Endothelial cell of umbilical vein (primary cell): Measurements from ENCODE around the gene NPHS1.

Source experiments
- EZH2 ChIP-seq: IDR thresholded peaks from 2 replicates; pipeline ENCODE4 v1.6.1; 2012; ENCODE audit warnings: borderline replicate concordance, low read depth, mild to moderate bottlenecking, moderate library complexity, low read length, inconsistent platforms; ENCODE audit not compliant: severe bottlenecking
- POLR2A ChIP-seq: IDR thresholded peaks from 2 replicates; pipeline ENCODE4 v1.6.1; 2012; ENCODE audit warnings: low read depth, mild to moderate bottlenecking, control low read depth, low read length
- TF ChIP-seq, protein P1 (sequence below), 2 donors: IDR thresholded peaks; 1 replicate in 1 of 2; 2 replicates in 1 of 2; pipeline ENCODE4 v1.5.1; 2011; ENCODE audit warnings: low read length in 2 of 2, mild to moderate bottlenecking in 2 of 2, moderate library complexity in 2 of 2, control low read depth in 1 of 2, inconsistent platforms in 1 of 2, low read depth in 1 of 2; ENCODE audit not compliant: insufficient read depth in 1 of 2; ENCODE audit errors: extremely low read depth in 1 of 2
- TF ChIP-seq, protein P2 (sequence below): IDR thresholded peaks from 2 replicates; pipeline ENCODE4 v1.6.1; 2011; ENCODE audit not compliant: insufficient read depth, insufficient read length

DNA sequence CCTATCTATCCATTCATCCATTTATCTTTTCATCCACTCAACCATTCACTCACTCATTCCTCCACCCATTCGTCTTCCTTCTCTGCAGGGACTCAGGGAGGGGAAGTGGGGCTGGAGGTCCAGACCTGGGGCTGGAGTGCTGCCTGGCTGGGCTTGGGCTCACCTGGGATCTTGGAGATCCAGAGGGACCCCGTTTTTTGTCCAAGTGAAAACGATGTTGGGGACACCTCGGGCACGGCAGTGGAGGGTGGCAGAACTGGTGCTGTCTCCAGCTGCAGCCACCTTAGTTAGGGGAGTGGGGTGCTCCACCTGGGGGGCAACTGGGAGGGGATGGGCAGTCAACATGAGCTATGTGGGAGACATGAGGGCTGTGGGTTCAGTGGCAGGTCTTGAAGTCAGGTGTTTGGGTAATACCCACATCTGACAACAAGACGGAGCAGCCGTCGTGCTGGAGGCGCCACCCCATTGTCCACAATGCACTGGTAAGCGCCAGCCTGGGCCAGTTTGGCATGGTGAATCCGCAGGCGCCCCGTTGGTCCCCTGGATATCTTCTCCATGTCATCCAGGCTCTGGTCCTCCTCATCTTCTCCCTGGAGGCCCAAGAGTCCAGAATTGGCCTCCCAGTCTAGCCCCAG, 10.2 kb downstream of the NPHS1 start:
- TF ChIP-seq POLR2A = no peak
- TF ChIP-seq, protein P1, sequence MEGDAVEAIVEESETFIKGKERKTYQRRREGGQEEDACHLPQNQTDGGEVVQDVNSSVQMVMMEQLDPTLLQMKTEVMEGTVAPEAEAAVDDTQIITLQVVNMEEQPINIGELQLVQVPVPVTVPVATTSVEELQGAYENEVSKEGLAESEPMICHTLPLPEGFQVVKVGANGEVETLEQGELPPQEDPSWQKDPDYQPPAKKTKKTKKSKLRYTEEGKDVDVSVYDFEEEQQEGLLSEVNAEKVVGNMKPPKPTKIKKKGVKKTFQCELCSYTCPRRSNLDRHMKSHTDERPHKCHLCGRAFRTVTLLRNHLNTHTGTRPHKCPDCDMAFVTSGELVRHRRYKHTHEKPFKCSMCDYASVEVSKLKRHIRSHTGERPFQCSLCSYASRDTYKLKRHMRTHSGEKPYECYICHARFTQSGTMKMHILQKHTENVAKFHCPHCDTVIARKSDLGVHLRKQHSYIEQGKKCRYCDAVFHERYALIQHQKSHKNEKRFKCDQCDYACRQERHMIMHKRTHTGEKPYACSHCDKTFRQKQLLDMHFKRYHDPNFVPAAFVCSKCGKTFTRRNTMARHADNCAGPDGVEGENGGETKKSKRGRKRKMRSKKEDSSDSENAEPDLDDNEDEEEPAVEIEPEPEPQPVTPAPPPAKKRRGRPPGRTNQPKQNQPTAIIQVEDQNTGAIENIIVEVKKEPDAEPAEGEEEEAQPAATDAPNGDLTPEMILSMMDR (IDR thresholded peaks at IDR 0.05; ENCODE audit: extremely low read depth in 1 of 2, insufficient read depth in 1 of 2, low read depth in 1 of 2, low read length in 2 of 2) = no peak
- TF ChIP-seq EZH2 = no peak
- TF ChIP-seq, protein P2, sequence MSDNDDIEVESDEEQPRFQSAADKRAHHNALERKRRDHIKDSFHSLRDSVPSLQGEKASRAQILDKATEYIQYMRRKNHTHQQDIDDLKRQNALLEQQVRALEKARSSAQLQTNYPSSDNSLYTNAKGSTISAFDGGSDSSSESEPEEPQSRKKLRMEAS = no peak
